T-cell (primary cell): ENCODE data around the gene ZNF324. TPM values are rescaled to one million over a fixed set of nuclear protein-coding genes. Genes with fewer than 3 reads are reported as not detected.
A peak's percentile ranks its signal among the peaks of the same experiment; 100 is the strongest.

Experiments
- ATAC-seq, 4 experiments: fragments of 200-7000 bp in 3 of 4; fragments of 150-1000 bp in 1 of 4; cut with Tn5 transposase; replicated peaks in 1 of 4; 1 replicate in 3 of 4; 2 replicates in 1 of 4; pipeline ENCODE4 v1.10.0; 2021; ENCODE audit warnings: moderate library complexity in 3 of 4, mild to moderate bottlenecking in 2 of 4, moderate number of reproducible peaks in 1 of 4
- CTCF ChIA-PET, 2 donors: fragments of 300-600 bp; sonication (Branson Sonifier 250); formaldehyde crosslinking; loops; one replicate each; lab custom pipeline; 2022; ENCODE audit warnings: antibody characterized with exemption in 2 of 2; lab: Charles Lee
- POLR2A ChIA-PET, 2 donors: fragments of 300-600 bp; sonication (Branson Sonifier 250); formaldehyde crosslinking; loops; one replicate each; lab custom pipeline; 2022; ENCODE audit warnings: antibody characterized with exemption in 2 of 2; lab: Charles Lee
- DNase-seq, 35 experiments: peaks; one replicate each; pipeline versions ENCODE4 v3.0.0 to v3.0.0-alpha.2; 2013 to 2023
- H3K27ac ChIP-seq: one replicate; pipeline ENCODE4 v1.5.1; 2013; ENCODE audit warnings: low read length
- H3K27me3 ChIP-seq, 2 experiments: replicated peaks in 1 of 2; 1 replicate in 1 of 2; 2 replicates in 1 of 2; pipeline versions ENCODE4 v1.6.1 to v1.7.0; 2013; ENCODE audit warnings: low read length in 1 of 2, mixed read lengths in 1 of 2; ENCODE audit not compliant: control insufficient read depth in 2 of 2, insufficient read depth in 2 of 2; ENCODE audit errors: extremely low read depth in 1 of 2
- H3K36me3 ChIP-seq, 2 donors: 1 replicate in 1 of 2; 2 replicates in 1 of 2; pipeline versions ENCODE4 v1.6.1 to v1.7.0; 2013; ENCODE audit warnings: low read length in 1 of 2; ENCODE audit not compliant: control insufficient read depth in 2 of 2, insufficient read depth in 1 of 2; ENCODE audit errors: extremely low read depth in 1 of 2
- H3K4me1 ChIP-seq, 2 experiments: 1 replicate in 1 of 2; 2 replicates in 1 of 2; pipeline versions ENCODE4 v1.6.1 to v1.7.0; 2013; ENCODE audit warnings: low read length in 2 of 2, mixed read lengths in 1 of 2; ENCODE audit not compliant: insufficient read depth in 2 of 2, control insufficient read depth in 1 of 2; ENCODE audit errors: extremely low read depth in 1 of 2
- H3K4me3 ChIP-seq, 2 donors: 1 replicate in 1 of 2; 2 replicates in 1 of 2; pipeline versions ENCODE4 v1.5.1 to v1.7.0; 2013; ENCODE audit warnings: mild to moderate bottlenecking in 2 of 2, low read length in 1 of 2, moderate library complexity in 1 of 2; ENCODE audit not compliant: control insufficient read depth in 1 of 2; ENCODE audit errors: extremely low read depth in 1 of 2
- H3K9me3 ChIP-seq: 2 replicates; pipeline ENCODE4 v1.7.0; 2013
- H3K27ac Mint-ChIP-seq, 2 donors: one replicate each; pipeline ENCODE4 v1.8.0; 2020 to 2021; ENCODE audit warnings: mild to moderate bottlenecking in 2 of 2, mixed read lengths in 2 of 2
- H3K27me3 Mint-ChIP-seq, 2 donors: one replicate each; pipeline ENCODE4 v1.8.0; 2021 to 2022; ENCODE audit warnings: mixed read lengths in 2 of 2
- H3K36me3 Mint-ChIP-seq: one replicate; pipeline ENCODE4 v1.8.0; 2021; ENCODE audit warnings: mixed read lengths
- H3K4me1 Mint-ChIP-seq, 3 donors: one replicate each; pipeline ENCODE4 v1.8.0; 2020 to 2022; ENCODE audit warnings: mixed read lengths in 3 of 3, mild to moderate bottlenecking in 1 of 3
- H3K4me3 Mint-ChIP-seq, 3 donors: one replicate each; pipeline ENCODE4 v1.8.0; 2020 to 2022; ENCODE audit warnings: mild to moderate bottlenecking in 3 of 3, mixed read lengths in 3 of 3, moderate library complexity in 3 of 3
- H3K9me3 Mint-ChIP-seq, 3 donors: one replicate each; pipeline ENCODE4 v1.8.0; 2020 to 2022; ENCODE audit warnings: mixed read lengths in 3 of 3
- WGBS: methylation state at CpG from one replicate; pipeline ENCODE4 v1.1.5; 2013; ENCODE audit warnings: missing lambda C conversion rate; ENCODE audit not compliant: insufficient coverage; 5-methylcytosine and 5-hydroxymethylcytosine counted together
- total RNA-seq, 35 experiments: library from RNA in 6 of 35; stranded (reverse) in 6 of 35; fragments of 120-200 nt in 1 of 35; gene quantifications; one replicate each; pipeline versions ENCODE4 v1.2.1 to v1.2.4 and lab custom pipeline; 2013 to 2026

Gene ZNF324
- total RNA-seq, 5 donors from 2014 or later (not counting 1 experiment from before 2014, with no cell fraction given), result 17.9 to 33.2 (median 28.2) TPM

DNA sequence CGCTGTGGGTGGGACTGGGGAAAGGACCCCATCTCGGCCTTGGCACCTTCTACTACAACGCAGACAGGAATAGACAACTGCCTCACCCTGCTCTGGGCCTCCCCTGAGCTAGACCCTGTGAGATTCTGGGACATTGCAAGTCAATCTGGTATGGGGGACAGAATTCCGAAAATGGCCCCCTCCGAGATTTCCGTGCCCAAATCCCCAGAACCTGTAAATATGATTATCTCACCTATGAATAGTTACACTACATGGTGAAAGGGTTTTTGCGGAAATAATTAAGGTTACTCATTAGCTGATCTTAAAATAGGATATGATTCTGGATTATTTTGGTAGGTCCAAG lies 53.3 kb downstream of the ZNF324 start:
- H3K4me1 Mint-ChIP-seq, result peaks cover 31 to 44% (median 41%) of the 10 kb centered on the region in 3 donors
- POLR2A ChIA-PET, result interaction anchor here in 1 of 2 donors (0.6 to 1.2 kb wide), 2 partner anchors 24 to 55 kb away, joined by 3 to 4 read pairs; partner anchors contain the start of gene TRIM28
- H3K27me3 Mint-ChIP-seq, result no peaks in the 10 kb centered on the region
- Histone ChIP-seq H3K27ac (peak overlapping the region; percentile 92), H3K36me3 (peaks cover 0 to 16% of the 10 kb centered on the region in 2 donors), H3K9me3 (no peaks in the 10 kb centered on the region), H3K4me1 (peaks cover 11 to 41% of the 10 kb centered on the region in 2 experiments), H3K4me3 (peak overlapping the region; percentile 2 to 88), H3K27me3 (no peaks in the 10 kb centered on the region)
- peak overlapping the region; percentile 97 to 98 for H3K27ac Mint-ChIP-seq
- peaks cover 8% of the 10 kb centered on the region for H3K36me3 Mint-ChIP-seq
- ATAC-seq (no peak), DNase-seq (no peak)
- peak overlapping the region; percentile 93 to 94 (median 94) for H3K4me3 Mint-ChIP-seq
- WGBS, result 80% methylated on average over 1 of the region's 7 CpGs
- peaks cover 0 to 4% (median 0%) of the 10 kb centered on the region in 3 donors for H3K9me3 Mint-ChIP-seq
- CTCF ChIA-PET, result interaction anchor here (1.0 to 2.7 kb wide), 10 partner anchors 20 to 158 kb away, joined by 3 to 13 read pairs (median 4); partner anchors contain the start of genes CHMP2A (in 1 of the 2), TRIM28 (in 1 of the 2) and ZNF497 (in 1 of the 2)

- Histone ChIP-seq H3K9me3 (no peaks in the 10 kb centered on the region), H3K4me1 (peaks cover 11 to 33% of the 10 kb centered on the region in 2 experiments), H3K4me3 (no peak overlapping the region), H3K27ac (no peak overlapping the region), H3K36me3 (peaks cover 0 to 6% of the 10 kb centered on the region in 2 donors), H3K27me3 (no peaks in the 10 kb centered on the region)
- Mint-ChIP-seq H3K4me3 (no peak overlapping the region), H3K4me1 (peaks cover 23 to 35% (median 32%) of the 10 kb centered on the region in 3 donors), H3K9me3 (peaks cover 0 to 4% (median 0%) of the 10 kb centered on the region in 3 donors), H3K27ac (no peak overlapping the region), H3K27me3 (no peaks in the 10 kb centered on the region), H3K36me3 (no peaks in the 10 kb centered on the region)
- ATAC-seq (no peak), DNase-seq (no peak)
- CTCF ChIA-PET, result interaction anchor here (0.6 to 2.7 kb wide), 5 partner anchors 22 to 633 kb away, joined by 3 to 13 read pairs (median 4); partner anchors contain the start of genes TRIM28 (in 1 of the 2) and ZNF814 (in 1 of the 2)
- WGBS, result 93% methylated on average over 2 of the region's 4 CpGs
- POLR2A ChIA-PET, result interaction anchor here in 1 of 2 donors (0.6 kb wide), 1 partner anchor 53 kb away, joined by 6 read pairs; no protein-coding TSS in a partner anchor
These were observed 54.8 kb downstream of the ZNF324 start for GRCh38 chr19:58521651-58522050.

GRCh38 chr19:58522709-58523108 lies 55.8 kb downstream of the ZNF324 start:
- ChIA-PET CTCF (no interaction called here), POLR2A (no interaction called here)
- H3K4me3 Mint-ChIP-seq, result no peak overlapping the region
- no peak for ATAC-seq
- Histone ChIP-seq H3K4me1 (peaks cover 11 to 28% of the 10 kb centered on the region in 2 experiments), H3K27ac (no peak overlapping the region), H3K36me3 (no peaks in the 10 kb centered on the region), H3K27me3 (no peaks in the 10 kb centered on the region), H3K9me3 (no peaks in the 10 kb centered on the region), H3K4me3 (no peak overlapping the region)
- peaks cover 0 to 4% (median 0%) of the 10 kb centered on the region in 3 donors for H3K9me3 Mint-ChIP-seq
- 96% methylated on average over 2 of the region's 3 CpGs for WGBS
- H3K27me3 Mint-ChIP-seq, result no peaks in the 10 kb centered on the region
- DNase-seq, result no peak
- peaks cover 23 to 30% (median 28%) of the 10 kb centered on the region in 3 donors for H3K4me1 Mint-ChIP-seq
- H3K36me3 Mint-ChIP-seq, result no peaks in the 10 kb centered on the region
- H3K27ac Mint-ChIP-seq, result no peak overlapping the region

Other genes with a start within 250 kb of the ZNF324 start
- gene ZNF544, start 238.2 kb upstream of the ZNF324 start, total RNA-seq, result 10 to 100 TPM; 23.4 to 54.0 (median 47.1) TPM
- gene ZNF8, start 188.1 kb upstream of the ZNF324 start, total RNA-seq, result 10 to 100 TPM in 2 of 5 donors, 1 to 10 TPM in 3; 8.6 to 11.0 (median 9.2) TPM
- gene ERVK3-1, start 161.7 kb upstream of the ZNF324 start, total RNA-seq, result 100 to 1,000 TPM in 2 of 5 donors, 10 to 100 TPM in 3; 68.0 to 137 (median 81.9) TPM
- 1 to 10 TPM; 1.9 to 6.9 (median 6.2) TPM for gene ZSCAN22, start 140.1 kb upstream of the ZNF324 start, total RNA-seq
- gene A1BG, start 113.6 kb upstream of the ZNF324 start, total RNA-seq, result 10 to 100 TPM; 15.4 to 31.1 (median 19.3) TPM
- 1 to 10 TPM in 4 of 5 donors, under 1 TPM in 1; 0.98 to 3.4 (median 2.2) TPM for gene ZNF497, start 104.3 kb upstream of the ZNF324 start, total RNA-seq
- 1 to 10 TPM; 1.7 to 6.0 (median 5.0) TPM for gene ZNF837, start 86.0 kb upstream of the ZNF324 start, total RNA-seq
- 1,000 to 10,000 TPM; 1,332 to 1,813 (median 1,414) TPM for gene RPS5, start 79.8 kb upstream of the ZNF324 start, total RNA-seq
- gene RNF225, start 71.4 kb upstream of the ZNF324 start, total RNA-seq, result 1 to 10 TPM in 1 of 5 donors, under 1 TPM in 3, not detected in 1; 0.44 to 1.9 (median 0.51) TPM
- gene ZNF584, start 58.4 kb upstream of the ZNF324 start, total RNA-seq, result 10 to 100 TPM in 2 of 5 donors, 1 to 10 TPM in 3; 4.3 to 13.3 (median 9.4) TPM
- 1 to 10 TPM; 1.4 to 8.5 (median 4.9) TPM for gene ZNF132, start 26.9 kb upstream of the ZNF324 start, total RNA-seq
- gene ZNF324B, start 15.5 kb upstream of the ZNF324 start, total RNA-seq, result 10 to 100 TPM in 4 of 5 donors, 1 to 10 TPM in 1; 9.5 to 17.2 (median 15.7) TPM
- 10 to 100 TPM; 12.0 to 20.5 (median 18.9) TPM for gene ZNF446, start 9.3 kb downstream of the ZNF324 start, total RNA-seq
- 10 to 100 TPM in 4 of 5 donors, 1 to 10 TPM in 1; 8.4 to 18.3 (median 14.6) TPM for gene SLC27A5, start 44.9 kb downstream of the ZNF324 start, total RNA-seq
- 10 to 100 TPM in 4 of 5 donors, 1 to 10 TPM in 1; 8.3 to 27.8 (median 24.5) TPM for gene ZBTB45, start 52.7 kb downstream of the ZNF324 start, total RNA-seq
- gene TRIM28, start 77.0 kb downstream of the ZNF324 start, total RNA-seq, result 100 to 1,000 TPM; 374 to 574 (median 403) TPM
- 10 to 100 TPM; 61.5 to 82.9 (median 79.3) TPM for gene CHMP2A, start 88.0 kb downstream of the ZNF324 start, total RNA-seq
- gene UBE2M, start 91.5 kb downstream of the ZNF324 start, total RNA-seq, result 10 to 100 TPM; 35.6 to 53.5 (median 48.6) TPM
- 10 to 100 TPM; 37.0 to 59.3 (median 47.2) TPM for gene MZF1, start 106.3 kb downstream of the ZNF324 start, total RNA-seq